ENCODE measurements around the gene SOX12.

The SOX12 gene

GRCh38 chr20:295804-296203 is 29.5 kb upstream of the SOX12 start:
- no peak for DNase-seq (ENCODE audit: low spot score)
- H3K4me3 ChIP-seq, result no peak overlapping the region
- no peak overlapping the region for H3K27ac ChIP-seq
- TF ChIP-seq CTCF (IDR thresholded peaks at IDR 0.05), result no peak

- H3K27ac ChIP-seq, result peak within 1 kb of the TSS; percentile 87 to 95
- TF ChIP-seq CTCF (IDR thresholded peaks at IDR 0.05), result no peak
- DNase-seq (ENCODE audit: low spot score), result peak; percentile 93
- H3K4me3 ChIP-seq, result peak within 1 kb of the TSS; percentile 89
Observed at GRCh38 chr20:297098-297924, 28.0 kb upstream of the SOX12 start, which contains the start of gene ZCCHC3. TSS of gene ZCCHC3 (plus strand) at chr20:297570. CDS start at chr20:297587, 17 bp downstream.

- DNase-seq (ENCODE audit: low spot score), result peak; percentile 80
- TF ChIP-seq CTCF (IDR thresholded peaks at IDR 0.05), result no peak
- Histone ChIP-seq H3K4me3 (peak overlapping the region; percentile 89), H3K27ac (peak overlapping the region; percentile 87 to 95)
Observed at GRCh38 chr20:297925-298775, 27.2 kb upstream of the SOX12 start.

GRCh38 chr20:298776-299391 is 26.5 kb upstream of the SOX12 start:
- DNase-seq (ENCODE audit: low spot score), result no peak
- TF ChIP-seq CTCF (IDR thresholded peaks at IDR 0.05), result no peak
- H3K27ac ChIP-seq, result peak overlapping the region; percentile 87 to 95
- H3K4me3 ChIP-seq, result peak overlapping the region; percentile 89

- no peak for TF ChIP-seq CTCF (IDR thresholded peaks at IDR 0.05)
- peak overlapping the region; percentile 89 for H3K4me3 ChIP-seq
- no peak for DNase-seq (ENCODE audit: low spot score)
- H3K27ac ChIP-seq, result peak overlapping the region in 1 of 2 donors; percentile 8
Observed at GRCh38 chr20:300345-300990, 24.9 kb upstream of the SOX12 start.
